CD8-positive, alpha-beta memory T cell (primary cell): ENCODE results near the gene APOE. TPM values are rescaled to one million over a fixed set of nuclear protein-coding genes. Genes with fewer than 3 reads are reported as not detected.
"Not testable (repeated sequence)": the region's sequence is repeated elsewhere in the genome, so short reads cannot be mapped to it uniquely, and the experiment has no call there.

Source experiments
- CTCF ChIA-PET: fragments of 350-600 bp; sonication (Branson Sonifier 250); formaldehyde crosslinking; loops from one replicate; lab custom pipeline; 2021; ENCODE audit warnings: antibody characterized with exemption; lab: Charles Lee
- POLR2A ChIA-PET: fragments of 350-600 bp; sonication (Branson Sonifier 250); formaldehyde crosslinking; loops from one replicate; lab custom pipeline; 2021; ENCODE audit warnings: antibody characterized with exemption; lab: Charles Lee
- DNase-seq, 5 donors: peaks; one replicate each; pipeline versions ENCODE4 v3.0.0 to v3.0.0-alpha.2; 2020 to 2022; ENCODE audit warnings: mixed read lengths in 1 of 5
- H3K27ac ChIP-seq: one replicate; pipeline ENCODE4 v1.7.0; 2013; ENCODE audit warnings: low read depth, mild to moderate bottlenecking, low read length, moderate library complexity
- H3K27me3 ChIP-seq: 2 replicates; pipeline ENCODE4 v1.7.0; 2013; ENCODE audit warnings: low read length, mild to moderate bottlenecking; ENCODE audit not compliant: insufficient read depth, poor library complexity, severe bottlenecking
- H3K36me3 ChIP-seq: 2 replicates; pipeline ENCODE4 v1.7.0; 2013; ENCODE audit warnings: mild to moderate bottlenecking, low read length, moderate library complexity; ENCODE audit not compliant: insufficient read depth
- H3K4me1 ChIP-seq: 2 replicates; pipeline ENCODE4 v1.7.0; 2013; ENCODE audit warnings: mild to moderate bottlenecking, low read length, moderate library complexity; ENCODE audit not compliant: insufficient read depth
- H3K4me3 ChIP-seq: 2 replicates; pipeline ENCODE4 v1.7.0; 2013; ENCODE audit warnings: mild to moderate bottlenecking, low read length
- H3K9me3 ChIP-seq: 2 replicates; pipeline ENCODE4 v1.7.0; 2013; ENCODE audit warnings: mild to moderate bottlenecking, low read length
- H3K27ac Mint-ChIP-seq, 8 donors: one replicate each; pipeline ENCODE4 v1.8.0; 2020 to 2021; ENCODE audit warnings: mixed read lengths in 8 of 8, mild to moderate bottlenecking in 6 of 8, inconsistent platforms in 3 of 8, moderate library complexity in 3 of 8
- H3K27me3 Mint-ChIP-seq, 2 donors: one replicate each; pipeline ENCODE4 v1.8.0; 2020 to 2021; ENCODE audit warnings: mixed read lengths in 2 of 2, mild to moderate bottlenecking in 1 of 2, moderate library complexity in 1 of 2
- H3K36me3 Mint-ChIP-seq, 3 donors: one replicate each; pipeline ENCODE4 v1.8.0; 2020 to 2021; ENCODE audit warnings: mixed read lengths in 3 of 3, inconsistent platforms in 1 of 3, mild to moderate bottlenecking in 1 of 3
- H3K4me1 Mint-ChIP-seq, 3 donors: one replicate each; pipeline ENCODE4 v1.8.0; 2020 to 2021; ENCODE audit warnings: mixed read lengths in 3 of 3, inconsistent platforms in 1 of 3, mild to moderate bottlenecking in 1 of 3
- H3K4me3 Mint-ChIP-seq, 7 donors: one replicate each; pipeline ENCODE4 v1.8.0; 2020 to 2021; ENCODE audit warnings: mixed read lengths in 7 of 7, mild to moderate bottlenecking in 6 of 7, moderate library complexity in 4 of 7, inconsistent platforms in 2 of 7
- H3K9me3 Mint-ChIP-seq, 5 donors: one replicate each; pipeline ENCODE4 v1.8.0; 2020 to 2022; ENCODE audit warnings: mixed read lengths in 5 of 5, mild to moderate bottlenecking in 3 of 5, moderate library complexity in 2 of 5, inconsistent platforms in 1 of 5
- polyA plus RNA-seq: library from polyadenylated mRNA; unstranded; fragments of 300-500 nt; fragmentation: Illumina TruSeq; gene quantifications from one replicate; pipeline ENCODE4 v1.2.3, GENCODE V29; 2021
- total RNA-seq, 2 experiments: library from RNA; stranded (reverse); gene quantifications; one replicate each; pipeline ENCODE4 v1.2.3, GENCODE V29; 2021

APOE gene
- total and polyA plus RNA-seq, 3 experiments from 2014 or later: 4.5 TPM; not detected in 1

DNA sequence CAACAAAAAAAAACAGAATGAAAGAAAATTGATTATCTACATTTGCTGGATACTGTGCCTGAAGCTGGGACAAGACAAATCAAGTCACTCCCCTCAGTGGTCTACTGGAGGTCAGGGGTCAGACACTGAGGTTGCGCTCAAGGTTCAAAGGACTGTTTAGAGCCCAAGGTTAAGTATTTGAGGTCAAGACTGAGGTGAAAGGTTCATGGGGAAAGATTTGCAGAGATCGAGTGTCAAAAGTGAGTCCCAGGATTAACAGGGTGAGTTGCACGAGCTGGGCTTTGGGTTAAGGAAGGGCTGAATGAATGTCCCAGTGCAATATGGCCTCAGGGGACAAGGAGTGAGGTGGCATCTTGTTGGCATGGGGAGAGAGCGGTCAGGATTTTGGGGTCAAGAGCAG, 17.9 kb upstream of the APOE start:
- Histone ChIP-seq H3K36me3 (peaks cover 3% of the 10 kb centered on the region), H3K4me1 (peaks cover 21% of the 10 kb centered on the region), H3K9me3 (no peaks in the 10 kb centered on the region), H3K27ac (no peak overlapping the region), H3K27me3 (no peaks in the 10 kb centered on the region), H3K4me3 (no peak overlapping the region)
- H3K9me3 Mint-ChIP-seq: no peaks in the 10 kb centered on the region
- ChIA-PET POLR2A (no interaction called here), CTCF (no interaction called here)
- H3K4me3 Mint-ChIP-seq: peak overlapping the region in 1 of 7 donors; percentile 33
- peak overlapping the region in 2 of 8 donors; percentile 39 to 40 for H3K27ac Mint-ChIP-seq
- peaks cover 19 to 26% (median 24%) of the 10 kb centered on the region in 3 donors for H3K4me1 Mint-ChIP-seq
- peaks cover 0 to 9% (median 0%) of the 10 kb centered on the region in 3 donors for H3K36me3 Mint-ChIP-seq
- no peaks in the 10 kb centered on the region for H3K27me3 Mint-ChIP-seq
- DNase-seq: no peak

- H3K4me1 ChIP-seq: peaks cover 22% of the 10 kb centered on the region
- POLR2A ChIA-PET, H3K27ac ChIP-seq, H3K36me3 ChIP-seq, DNase-seq, H3K27me3 Mint-ChIP-seq, CTCF ChIA-PET, H3K9me3 Mint-ChIP-seq, H3K27me3 ChIP-seq, H3K4me3 ChIP-seq, H3K9me3 ChIP-seq: not testable (repeated sequence)
- H3K4me1 Mint-ChIP-seq: peaks cover 23 to 32% (median 31%) of the 10 kb centered on the region in 3 donors
- peak overlapping the region in 3 of 8 donors; percentile 43 to 91 (median 60) for H3K27ac Mint-ChIP-seq
- H3K4me3 Mint-ChIP-seq: peak overlapping the region in 1 of 7 donors; percentile 29
- H3K36me3 Mint-ChIP-seq: peaks cover 0 to 15% (median 2%) of the 10 kb centered on the region in 3 donors
Measured at GRCh38 chr19:44888335-44888734, 17.3 kb upstream of the APOE start.

GRCh38 chr19:44889830-44890365, 15.7 kb upstream of the APOE start:
- Mint-ChIP-seq H3K4me3 (peak overlapping the region; percentile 83 to 93 (median 86)), H3K36me3 (peaks cover 0 to 30% (median 5%) of the 10 kb centered on the region in 3 donors), H3K9me3 (no peaks in the 10 kb centered on the region), H3K27me3 (no peaks in the 10 kb centered on the region), H3K27ac (peak overlapping the region; percentile 68 to 96 (median 93)), H3K4me1 (peaks cover 23 to 32% (median 31%) of the 10 kb centered on the region in 3 donors)
- ChIA-PET CTCF (interaction anchor here (0.6 to 1.8 kb wide), 3 partner anchors 14 to 170 kb away, joined by 3 to 13 read pairs (median 3); partner anchors contain the start of gene APOE), POLR2A (interaction anchor here (1.0 to 1.7 kb wide), 4 partner anchors 65 to 579 kb away, joined by 3 to 6 read pairs (median 4); partner anchors contain the start of gene CLPTM1)
- no peaks in the 10 kb centered on the region for H3K27me3 ChIP-seq
- DNase-seq: no peak
- H3K27ac ChIP-seq: peak overlapping the region; percentile 95
- peak overlapping the region; percentile 81 for H3K4me3 ChIP-seq
- no peaks in the 10 kb centered on the region for H3K9me3 ChIP-seq
- peaks cover 22% of the 10 kb centered on the region for H3K4me1 ChIP-seq
- peaks cover 18% of the 10 kb centered on the region for H3K36me3 ChIP-seq

DNA sequence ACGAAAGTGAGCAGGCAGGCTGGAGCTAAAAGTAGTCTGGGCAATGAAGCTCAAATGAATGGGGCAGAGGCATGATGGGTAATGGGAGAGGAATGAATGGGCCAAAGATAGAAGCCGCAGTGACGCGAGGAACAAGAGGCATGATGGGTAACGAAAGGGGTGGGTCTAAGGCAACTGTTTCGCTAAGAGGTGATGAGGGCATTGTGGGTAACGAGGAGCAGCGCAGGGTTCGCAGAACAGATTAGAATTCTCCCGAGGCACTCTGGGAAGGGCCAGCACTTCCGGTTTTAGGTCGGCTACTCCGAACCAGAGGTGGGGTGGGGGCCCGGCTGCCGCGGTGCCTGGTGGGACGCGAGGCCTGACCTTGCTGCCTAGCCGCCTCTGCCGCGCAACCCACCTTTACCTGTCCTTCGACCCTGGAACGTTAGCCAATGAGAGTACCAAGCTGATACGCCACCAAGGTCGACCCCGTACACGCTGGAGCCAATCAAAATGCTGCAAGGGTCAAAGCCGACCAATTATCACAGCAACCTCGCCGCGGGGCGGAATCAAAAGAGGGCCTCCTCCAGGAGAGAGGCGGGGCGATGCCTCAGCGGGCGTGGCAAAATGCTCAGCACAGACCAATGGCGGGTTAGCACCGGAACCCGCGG, 15.1 kb upstream of the APOE start:
- peak overlapping the region; percentile 95 for H3K27ac ChIP-seq
- peaks cover 20% of the 10 kb centered on the region for H3K36me3 ChIP-seq
- ChIA-PET POLR2A (interaction anchor here (0.5 to 1.7 kb wide), 6 partner anchors 25 to 579 kb away, joined by 3 to 6 read pairs (median 3); partner anchors contain the start of gene CLPTM1), CTCF (interaction anchor here (0.6 to 1.8 kb wide), 3 partner anchors 14 to 169 kb away, joined by 3 to 13 read pairs (median 3); partner anchors contain the start of gene APOE)
- Mint-ChIP-seq H3K4me1 (peaks cover 23 to 32% (median 31%) of the 10 kb centered on the region in 3 donors), H3K27ac (peak overlapping the region; percentile 68 to 96 (median 93)), H3K36me3 (peaks cover 0 to 36% (median 7%) of the 10 kb centered on the region in 3 donors), H3K4me3 (peak overlapping the region; percentile 83 to 93 (median 86)), H3K9me3 (no peaks in the 10 kb centered on the region), H3K27me3 (no peaks in the 10 kb centered on the region)
- no peaks in the 10 kb centered on the region for H3K27me3 ChIP-seq
- no peaks in the 10 kb centered on the region for H3K9me3 ChIP-seq
- H3K4me1 ChIP-seq: peaks cover 22% of the 10 kb centered on the region
- H3K4me3 ChIP-seq: peak overlapping the region; percentile 81
- DNase-seq: peak in 2 of 5 donors; percentile 100

GRCh38 chr19:44891016-44891882, 14.3 kb upstream of the APOE start, which contains the start of gene TOMM40:
Gene TOMM40 (plus strand): TSS chr19:44891254. CDS start chr19:44891416, 162 bp downstream.
- peak within 1 kb of the TSS; percentile 81 for H3K4me3 ChIP-seq
- H3K4me1 Mint-ChIP-seq: peaks cover 23 to 32% (median 31%) of the 10 kb centered on the region in 3 donors

GRCh38 chr19:44892932-44893331, 12.7 kb upstream of the APOE start:
- Mint-ChIP-seq H3K9me3 (no peaks in the 10 kb centered on the region), H3K27me3 (no peaks in the 10 kb centered on the region), H3K4me1 (peaks cover 23 to 32% (median 31%) of the 10 kb centered on the region in 3 donors), H3K36me3 (peaks cover 0 to 58% (median 9%) of the 10 kb centered on the region in 3 donors), H3K27ac (peak overlapping the region in 5 of 8 donors; percentile 24 to 89 (median 79)), H3K4me3 (peak overlapping the region; percentile 73 to 92 (median 87))
- peaks cover 31% of the 10 kb centered on the region for H3K36me3 ChIP-seq
- H3K9me3 ChIP-seq: no peaks in the 10 kb centered on the region
- no peaks in the 10 kb centered on the region for H3K27me3 ChIP-seq
- H3K4me1 ChIP-seq: peaks cover 22% of the 10 kb centered on the region
- ChIA-PET POLR2A (no interaction called here), CTCF (interaction anchor here (0.7 to 1.6 kb wide), 3 partner anchors 10 to 61 kb away, joined by 3 to 6 read pairs (median 4); no protein-coding TSS in a partner anchor)
- no peak for DNase-seq
- no peak overlapping the region for H3K27ac ChIP-seq
- H3K4me3 ChIP-seq: no peak overlapping the region

More at GRCh38 chr19:44891016-44891882, 14.3 kb upstream of the APOE start, which contains the start of gene TOMM40:
- Histone ChIP-seq H3K27me3 (no peaks in the 10 kb centered on the region), H3K4me1 (peaks cover 22% of the 10 kb centered on the region), H3K9me3 (no peaks in the 10 kb centered on the region), H3K27ac (peak within 1 kb of the TSS; percentile 95), H3K36me3 (peaks cover 25% of the 10 kb centered on the region)
- ChIA-PET CTCF (interaction anchor here (1.8 kb wide), 1 partner anchor 13 kb away, joined by 13 read pairs; the partner anchor contains the start of gene APOE), POLR2A (interaction anchor here (0.5 to 1.7 kb wide), 5 partner anchors 24 to 578 kb away, joined by 3 to 6 read pairs (median 3); partner anchors contain the start of gene CLPTM1)
- H3K4me3 Mint-ChIP-seq: peak within 1 kb of the TSS; percentile 84 to 93 (median 89)
- peak in 3 of 5 donors; percentile 100 for DNase-seq
- no peaks in the 10 kb centered on the region for H3K9me3 Mint-ChIP-seq
- peaks cover 0 to 43% (median 9%) of the 10 kb centered on the region in 3 donors for H3K36me3 Mint-ChIP-seq
- no peaks in the 10 kb centered on the region for H3K27me3 Mint-ChIP-seq
- H3K27ac Mint-ChIP-seq: peak within 1 kb of the TSS; percentile 68 to 96 (median 93)
